ENCODE measurements around the gene CTSD. TPM values are rescaled to one million over a fixed set of nuclear protein-coding genes. Genes with fewer than 3 reads are reported as not detected.

The CTSD gene
- total RNA-seq, 2 donors from 2014 or later, result 427 to 1,049 TPM

GRCh38 chr11:1744891-1745700, 18.6 kb downstream of the CTSD start:
- peaks cover 12 to 35% of the 10 kb centered on the region in 2 donors for H3K4me1 ChIP-seq (ENCODE audit: control insufficient read depth in 1 of 2, low read depth in 2 of 2)
- no peak for TF ChIP-seq CTCF (IDR thresholded peaks at IDR 0.05)
- no peak for ATAC-seq (ENCODE audit: insufficient number of reproducible peaks, low FRiP score, low read depth)
- H3K4me3 ChIP-seq, result no peak overlapping the region
- no peaks in the 10 kb centered on the region for H3K27me3 ChIP-seq (replicated peaks; ENCODE audit: insufficient read depth)
- no peaks in the 10 kb centered on the region for H3K9me3 ChIP-seq
- DNase-seq (ENCODE audit: low spot score), result no peak
- no peaks in the 10 kb centered on the region for H3K36me3 ChIP-seq
- no peak overlapping the region for H3K27ac ChIP-seq

GRCh38 chr11:1744137-1744886, 19.4 kb downstream of the CTSD start:
- TF ChIP-seq CTCF (IDR thresholded peaks at IDR 0.05), result no peak

GRCh38 chr11:1743585-1744136, 20.1 kb downstream of the CTSD start:
- Histone ChIP-seq H3K4me3 (no peak overlapping the region), H3K36me3 (no peaks in the 10 kb centered on the region), H3K9me3 (no peaks in the 10 kb centered on the region), H3K4me1 (ENCODE audit: control insufficient read depth in 1 of 2, low read depth in 2 of 2) (peaks cover 12 to 26% of the 10 kb centered on the region in 2 donors), H3K27ac (no peak overlapping the region), H3K27me3 (replicated peaks; ENCODE audit: insufficient read depth) (no peaks in the 10 kb centered on the region)
- ATAC-seq (ENCODE audit: insufficient number of reproducible peaks, low FRiP score, low read depth) (no peak), DNase-seq (ENCODE audit: low spot score) (no peak)
- TF ChIP-seq CTCF (IDR thresholded peaks at IDR 0.05), result no peak

More at GRCh38 chr11:1744137-1744886, 19.4 kb downstream of the CTSD start:
- Histone ChIP-seq H3K9me3 (no peaks in the 10 kb centered on the region), H3K27ac (no peak overlapping the region), H3K36me3 (no peaks in the 10 kb centered on the region), H3K4me3 (no peak overlapping the region), H3K4me1 (ENCODE audit: control insufficient read depth in 1 of 2, low read depth in 2 of 2) (peaks cover 12 to 27% of the 10 kb centered on the region in 2 donors), H3K27me3 (replicated peaks; ENCODE audit: insufficient read depth) (no peaks in the 10 kb centered on the region)
- ATAC-seq (ENCODE audit: insufficient number of reproducible peaks, low FRiP score, low read depth) (no peak), DNase-seq (ENCODE audit: low spot score) (no peak)

- H3K4me1 ChIP-seq (ENCODE audit: control insufficient read depth in 1 of 2, low read depth in 2 of 2), result peaks cover 12 to 26% of the 10 kb centered on the region in 2 donors
- no peak for TF ChIP-seq CTCF (IDR thresholded peaks at IDR 0.05)
- H3K9me3 ChIP-seq, result no peaks in the 10 kb centered on the region
- H3K27ac ChIP-seq, result no peak overlapping the region
- no peaks in the 10 kb centered on the region for H3K27me3 ChIP-seq (replicated peaks; ENCODE audit: insufficient read depth)
- DNase-seq (ENCODE audit: low spot score) (no peak), ATAC-seq (ENCODE audit: insufficient number of reproducible peaks, low FRiP score, low read depth) (no peak)
- H3K4me3 ChIP-seq, result no peak overlapping the region
- no peaks in the 10 kb centered on the region for H3K36me3 ChIP-seq
Observed at GRCh38 chr11:1742869-1743584, 20.7 kb downstream of the CTSD start.
